Activated effector memory CD4-positive, alpha-beta T cell treated with anti-CD3 and anti-CD28 coated beads, Interleukin-2, amount 50 U/mL, for 16 hours (primary cell): Measurements from ENCODE around the gene FAAP100.
A peak's percentile ranks its signal among the peaks of the same experiment; 100 is the strongest.

ENCODE experiments used
- DNase-seq: peaks from one replicate; pipeline ENCODE4 v3.0.0-alpha.2; 2020

The FAAP100 gene

DNA sequence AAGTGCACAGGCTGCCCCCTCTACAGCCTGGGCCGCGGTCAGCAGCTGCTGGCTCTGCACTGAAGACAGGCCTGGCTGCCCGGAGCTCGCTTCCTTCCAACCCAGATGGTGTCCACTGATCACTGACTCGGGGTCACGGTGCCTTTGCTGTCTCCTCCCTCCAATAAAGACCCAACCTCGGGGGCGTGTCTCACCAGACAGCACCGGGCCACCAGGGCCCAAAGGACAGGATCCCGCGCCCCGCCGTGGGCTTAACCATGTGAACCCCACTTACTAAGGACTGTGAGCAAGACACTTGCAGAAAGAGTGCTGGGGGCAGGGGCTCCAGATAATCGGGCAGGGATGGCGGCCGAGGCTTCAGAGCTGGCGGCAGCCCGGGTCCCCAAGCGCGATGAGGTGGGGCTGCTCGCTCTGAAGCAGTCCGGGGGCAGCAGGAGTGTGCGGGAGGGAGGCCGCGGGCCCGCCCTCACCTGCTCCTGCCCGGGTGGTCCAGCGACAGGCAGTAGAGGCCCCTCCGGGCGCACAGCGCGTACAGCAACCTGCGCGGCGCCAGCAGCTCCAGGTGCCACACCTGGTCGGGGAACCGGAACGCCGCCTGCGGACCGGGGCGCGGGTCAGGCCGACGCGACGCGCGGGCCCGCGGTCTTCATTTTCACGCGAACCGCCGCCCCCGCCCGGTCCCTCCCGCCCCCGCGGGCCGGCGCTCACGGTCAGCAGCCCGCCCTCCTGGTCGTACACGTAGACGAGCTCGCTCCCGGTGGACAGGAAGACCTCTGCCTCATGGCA, 502 bp downstream of the FAAP100 start:
- no peak for DNase-seq

GRCh38 chr17:81550830-81551457, 1.2 kb downstream of the FAAP100 start:
- no peak for DNase-seq

DNA sequence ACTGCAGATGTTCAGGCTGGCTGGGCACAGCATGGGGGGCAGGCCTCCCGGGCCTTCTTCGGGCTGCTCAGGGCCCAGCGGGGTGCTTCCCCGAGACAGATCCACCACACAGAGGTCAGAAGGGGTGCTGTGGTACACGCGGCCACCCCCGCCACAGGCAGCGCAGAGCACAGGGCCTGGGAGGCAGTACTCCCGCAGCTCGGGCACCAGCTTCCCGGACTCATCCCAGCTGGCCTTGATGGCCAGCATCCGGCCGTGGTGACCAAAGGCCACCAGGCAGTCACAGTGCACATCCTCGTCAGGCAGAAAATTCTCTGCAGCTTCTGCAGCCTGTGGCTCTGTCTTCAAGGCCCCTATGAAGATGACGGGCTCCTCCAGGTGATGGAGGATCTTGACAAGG, 1.9 kb downstream of the FAAP100 start:
- DNase-seq, result no peak

GRCh38 chr17:81549826-81550225, 2.3 kb downstream of the FAAP100 start:
- DNase-seq, result no peak

- DNase-seq, result no peak
Observed at GRCh38 chr17:81549031-81549557, 3.1 kb downstream of the FAAP100 start.

DNA sequence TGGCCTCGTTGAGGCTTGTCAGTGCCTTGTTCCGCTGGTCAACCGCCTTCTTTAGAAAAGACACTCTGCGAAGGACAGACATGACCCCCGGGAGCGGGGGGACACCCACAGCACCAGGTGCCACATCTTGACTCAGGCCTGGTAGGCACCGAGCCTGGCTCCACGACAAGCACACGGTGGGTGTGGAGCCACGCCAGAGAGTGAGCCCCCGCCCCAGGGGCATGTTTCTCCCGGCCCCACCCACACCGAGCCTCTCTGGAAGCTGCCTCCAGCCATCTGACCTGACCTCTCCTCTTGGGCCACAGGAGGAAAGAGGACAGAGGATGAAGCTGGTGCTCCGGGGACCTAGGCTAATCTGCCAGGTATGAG, 4.6 kb downstream of the FAAP100 start:
- DNase-seq, result no peak

DNA sequence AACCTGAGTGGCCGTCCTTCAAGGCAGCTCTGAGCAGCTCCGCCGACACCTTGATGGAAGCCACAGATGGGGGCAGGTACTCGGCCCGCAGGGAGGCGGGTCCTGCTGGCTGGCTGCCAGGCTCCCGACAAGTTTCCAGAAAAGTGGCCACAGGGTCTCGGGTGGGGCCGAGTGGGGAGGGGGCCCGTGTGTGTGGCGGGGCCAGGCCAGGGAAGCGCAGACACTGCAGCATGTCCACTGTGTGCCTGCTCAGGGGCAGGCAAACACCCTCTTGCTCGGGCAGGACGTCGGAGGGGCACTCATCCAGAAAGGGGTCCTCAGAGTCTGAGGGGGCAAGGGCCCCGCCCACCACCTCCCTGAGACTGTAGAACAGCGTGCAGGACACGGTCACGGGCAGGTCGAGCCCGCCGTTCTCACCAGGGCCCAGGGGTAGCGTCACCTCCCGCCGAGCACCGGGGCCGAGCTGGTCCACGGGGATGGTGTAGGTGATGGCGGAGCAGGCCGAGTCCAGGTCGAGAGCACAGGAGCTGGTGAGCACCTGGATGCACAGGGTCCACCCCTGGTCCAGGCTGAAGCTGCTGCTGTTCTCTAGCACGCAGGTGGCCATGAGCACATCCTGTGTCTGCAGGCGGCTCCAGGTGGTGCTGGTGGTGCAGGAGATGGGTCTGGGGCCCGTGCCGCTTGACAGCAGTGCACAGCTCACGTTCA, 5.1 kb downstream of the FAAP100 start:
- no peak for DNase-seq

DNA sequence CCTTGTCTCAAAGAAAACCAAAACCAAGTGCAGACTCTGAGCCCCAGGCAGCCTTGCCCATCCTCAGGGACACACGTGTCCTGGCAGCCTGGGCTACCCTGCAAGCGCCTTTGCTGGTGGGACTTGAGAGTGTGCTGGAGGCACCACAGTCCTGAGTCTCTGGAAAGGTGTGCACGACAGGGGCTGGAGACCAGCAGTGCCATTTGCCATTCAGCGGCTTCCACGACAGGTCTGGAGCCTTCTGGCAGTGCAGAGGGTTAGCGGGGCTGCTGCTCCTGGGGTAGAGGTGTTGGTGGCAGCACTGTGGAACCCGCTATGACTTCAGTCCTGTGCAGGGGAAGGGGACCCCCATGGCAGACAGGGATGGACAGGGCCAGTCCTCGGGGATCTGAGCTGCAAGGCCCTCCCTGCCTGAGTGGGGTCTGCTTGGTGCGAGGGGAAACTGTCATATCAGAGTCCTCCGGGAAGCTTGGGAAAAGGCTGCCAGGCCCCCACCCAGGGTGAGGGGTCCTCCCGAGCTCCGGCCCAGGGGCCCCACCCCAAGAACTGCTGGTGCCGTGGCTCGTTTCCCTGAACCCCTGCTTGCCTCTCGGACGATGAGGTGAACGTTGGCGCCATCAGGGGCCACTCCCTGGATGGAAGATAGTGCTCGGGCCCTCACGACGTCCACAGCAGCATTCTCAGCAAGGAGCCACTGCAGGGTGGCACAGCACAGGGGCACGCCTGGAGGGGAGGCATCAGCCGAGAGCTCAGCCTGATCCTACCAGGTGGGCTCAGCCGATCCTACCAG, 6.8 kb downstream of the FAAP100 start:
- DNase-seq, result no peak

- no peak for DNase-seq
Observed at GRCh38 chr17:81544281-81544974, 7.7 kb downstream of the FAAP100 start.

GRCh38 chr17:81543756-81544155, 8.4 kb downstream of the FAAP100 start:
- no peak for DNase-seq

DNA sequence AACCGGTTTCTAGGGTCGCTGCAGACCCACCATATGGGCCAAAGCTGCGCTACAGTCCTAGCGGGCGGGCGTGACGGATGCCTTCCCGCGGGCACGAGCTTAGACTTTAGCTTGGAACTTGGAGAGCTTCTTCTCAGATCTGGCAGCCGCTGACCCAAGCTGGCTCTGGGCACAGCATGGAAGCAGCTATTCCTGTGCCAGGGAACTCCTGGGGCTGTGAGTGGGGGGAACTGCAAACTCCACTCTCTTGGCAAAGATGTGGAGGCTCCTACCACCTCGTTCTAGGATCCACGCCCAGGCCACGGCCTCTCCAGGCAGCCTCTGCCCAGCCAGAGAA, 8.8 kb downstream of the FAAP100 start:
- DNase-seq, result no peak

DNA sequence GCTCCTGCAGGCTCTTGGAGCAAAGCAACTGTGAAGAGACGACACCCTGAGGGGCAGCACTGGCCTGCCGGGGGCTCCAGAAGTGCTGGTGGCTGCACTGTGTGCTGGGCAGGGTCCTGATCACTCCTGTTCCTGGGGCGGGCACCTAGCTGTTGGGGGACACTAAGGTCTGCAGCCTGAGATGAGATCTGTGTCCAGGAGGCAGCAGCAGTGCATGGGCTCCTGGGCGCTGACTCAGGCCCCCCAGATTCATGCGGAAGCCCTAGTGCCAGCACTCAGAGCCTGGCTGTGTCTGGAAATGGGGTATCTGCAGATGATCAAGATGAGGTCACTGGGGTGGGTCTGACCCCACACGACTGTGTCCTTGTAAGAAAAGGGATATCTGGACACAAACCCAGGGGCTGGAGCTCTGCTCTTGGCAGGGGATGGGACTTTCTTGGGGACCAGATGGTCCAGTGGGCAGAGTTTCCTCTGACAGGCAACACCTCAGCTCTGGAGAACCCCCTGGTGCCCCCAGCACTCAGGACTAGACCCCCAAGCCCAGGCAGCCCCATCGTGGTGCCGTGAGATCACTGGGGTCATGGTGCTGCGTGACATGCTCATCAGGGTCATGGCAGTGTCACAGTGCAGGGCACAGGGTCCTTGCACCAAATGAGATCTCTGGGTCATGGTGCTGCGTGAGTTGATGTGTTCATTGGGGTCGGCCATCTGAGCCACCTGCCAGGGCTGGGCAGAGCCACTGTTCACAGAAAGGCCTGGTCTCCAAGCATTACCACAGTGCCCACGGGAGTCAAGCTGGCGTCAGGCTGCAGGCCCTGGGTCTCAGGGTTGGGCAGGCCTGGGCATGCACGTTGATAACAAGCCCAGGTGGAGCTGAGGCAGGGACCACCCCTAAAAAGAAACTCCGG, 9.5 kb downstream of the FAAP100 start:
- no peak for DNase-seq

DNA sequence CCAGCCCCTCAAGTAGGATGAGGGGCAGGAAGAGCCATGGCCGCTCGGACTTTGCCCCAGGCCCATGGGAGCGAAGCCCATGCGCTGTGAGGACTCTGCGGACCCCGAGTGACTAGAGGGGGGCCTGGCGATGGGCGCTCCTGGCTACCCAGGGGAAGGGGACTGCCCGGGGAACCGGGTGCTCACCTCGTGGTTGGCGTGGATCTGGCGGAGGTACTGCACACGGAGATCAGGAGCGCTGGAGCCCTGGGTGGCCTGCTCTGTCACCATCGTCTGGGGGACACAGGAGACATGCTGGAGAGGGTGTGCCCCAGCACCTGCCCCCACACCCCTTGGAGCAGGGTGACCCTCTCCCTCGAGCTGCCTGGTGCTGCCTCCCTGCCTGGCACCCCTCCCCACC, 11.0 kb downstream of the FAAP100 start:
- DNase-seq, result no peak

GRCh38 chr17:81540676-81541027, 11.5 kb downstream of the FAAP100 start:
- DNase-seq, result no peak

- no peak for DNase-seq
Observed at GRCh38 chr17:81539961-81540675, 12.0 kb downstream of the FAAP100 start.

- DNase-seq, result no peak
Observed at GRCh38 chr17:81539571-81539900, 12.6 kb downstream of the FAAP100 start.

DNA sequence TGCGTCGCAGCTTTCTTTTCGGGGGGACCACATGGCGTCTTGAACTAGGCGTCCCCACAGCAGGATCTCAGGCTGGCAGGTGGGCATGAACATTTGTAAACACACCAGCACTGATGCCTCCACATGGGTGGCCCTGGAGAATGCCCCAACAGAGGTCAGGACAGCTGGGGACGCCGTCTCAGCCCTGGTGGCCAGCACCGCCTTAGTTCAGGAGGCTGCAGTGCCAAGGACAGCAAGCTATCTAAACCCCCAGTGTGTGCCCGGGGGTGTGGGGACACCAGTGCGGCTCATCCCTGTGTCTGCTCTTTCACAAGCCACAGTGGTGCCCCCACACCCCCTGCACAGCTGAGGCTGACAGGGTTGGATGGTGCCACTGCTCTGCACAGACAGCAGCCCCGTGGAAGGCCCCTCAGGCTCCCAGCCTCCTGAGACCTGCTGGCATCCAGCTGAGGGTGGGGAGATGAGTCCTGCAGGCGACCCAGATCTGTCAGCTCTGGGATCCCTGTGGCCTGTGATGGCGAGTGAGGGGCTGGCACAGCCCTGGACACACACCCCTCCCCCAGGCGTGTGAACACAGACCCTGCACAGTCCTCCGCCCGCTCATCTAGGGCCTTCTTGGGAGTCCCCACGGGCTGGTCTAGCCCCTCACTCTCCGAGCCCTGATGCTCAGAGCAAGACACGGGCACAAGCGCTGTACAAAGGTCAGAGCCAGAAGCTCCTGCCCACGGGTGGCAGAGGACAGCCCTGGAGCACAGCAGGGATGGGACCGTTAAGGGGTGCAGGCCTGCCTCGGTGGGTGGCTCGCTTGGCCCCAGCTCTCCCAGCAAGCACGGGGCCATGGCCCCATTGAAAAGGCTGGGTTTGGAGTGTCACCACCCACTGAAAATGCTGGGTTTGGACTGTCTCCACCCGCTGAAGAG, 13.2 kb downstream of the FAAP100 start:
- no peak for DNase-seq

DNA sequence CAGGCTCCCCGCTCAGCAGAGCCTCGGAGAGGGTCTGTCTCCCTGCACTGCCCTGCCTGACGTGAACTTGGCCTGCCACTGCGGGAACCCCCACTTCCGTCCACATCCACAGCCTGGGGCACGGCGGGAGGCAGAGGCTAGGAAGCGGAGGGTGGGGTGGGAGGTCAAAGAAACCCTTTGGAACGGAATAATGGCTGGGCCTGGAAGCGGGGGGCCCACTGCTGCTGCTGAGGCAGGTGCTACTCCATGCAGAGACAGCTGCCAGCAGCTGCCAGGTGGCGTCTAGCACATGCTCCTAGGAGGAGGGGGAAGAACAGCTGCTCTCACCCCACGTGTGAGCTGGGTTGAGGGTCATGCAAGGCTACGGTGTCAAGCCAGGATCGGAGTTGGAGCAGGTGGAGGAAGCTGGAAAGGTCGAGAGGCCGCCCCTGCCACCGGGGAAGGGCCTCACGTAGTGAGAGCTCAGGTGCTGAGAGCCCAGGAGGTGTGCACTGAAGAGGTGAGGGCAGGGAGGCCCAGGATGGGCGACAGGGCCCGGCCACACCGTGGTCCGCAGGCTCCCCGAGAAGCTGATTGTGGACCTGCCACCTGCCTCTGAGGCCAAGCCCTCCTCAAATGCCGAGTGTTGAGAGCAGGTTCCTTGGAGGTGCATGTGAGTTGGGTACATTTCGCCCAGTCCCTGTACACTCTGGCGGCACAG, 14.1 kb downstream of the FAAP100 start:
- DNase-seq, result no peak

- peak; percentile 78 for DNase-seq
Observed at GRCh38 chr17:81537343-81537855, 14.8 kb downstream of the FAAP100 start.
